ENCODE results near the gene SCARF2.

DNA sequence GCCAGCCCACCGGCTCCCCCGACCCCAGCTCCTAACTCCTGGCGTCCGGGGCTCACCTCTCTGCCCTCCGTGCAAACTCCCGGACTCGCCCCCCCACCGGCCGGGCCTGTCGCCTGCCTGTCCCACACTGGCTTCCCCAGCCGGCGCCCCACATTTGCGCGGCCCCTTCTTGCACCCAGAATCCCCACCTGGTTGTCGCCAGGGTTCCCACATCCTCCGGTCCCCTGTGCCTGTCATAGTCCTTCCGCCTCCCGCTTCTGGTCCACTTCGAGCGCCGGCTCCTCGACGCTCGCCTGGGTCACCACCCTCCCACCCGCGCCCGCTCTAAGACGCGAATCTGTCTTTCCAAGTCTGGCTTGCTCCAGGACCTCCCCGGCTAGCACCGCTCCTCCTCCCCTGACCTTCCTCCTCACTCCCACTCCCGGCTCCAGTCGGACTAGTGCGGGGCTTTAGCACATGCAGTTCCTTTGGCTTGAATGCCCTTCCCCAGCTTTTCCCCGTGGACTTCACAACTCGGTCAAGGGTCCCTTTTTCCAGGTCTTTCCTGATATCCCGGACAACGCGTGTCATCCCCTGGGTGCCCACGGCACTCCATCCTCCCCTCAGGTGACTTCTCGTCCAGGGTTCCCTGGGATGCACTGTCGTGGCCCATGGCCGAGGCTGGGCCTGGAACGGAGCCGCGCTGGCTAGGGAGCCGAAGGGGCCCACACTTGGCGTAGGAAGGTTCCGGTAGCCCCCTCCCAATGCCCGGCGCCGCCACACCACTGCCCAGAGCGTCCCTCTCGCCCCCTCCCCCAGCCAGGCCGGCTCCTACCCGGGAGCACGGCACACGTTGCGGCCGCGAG, 635 bp downstream of the SCARF2 start:
- TF ChIP-seq, protein P1, sequence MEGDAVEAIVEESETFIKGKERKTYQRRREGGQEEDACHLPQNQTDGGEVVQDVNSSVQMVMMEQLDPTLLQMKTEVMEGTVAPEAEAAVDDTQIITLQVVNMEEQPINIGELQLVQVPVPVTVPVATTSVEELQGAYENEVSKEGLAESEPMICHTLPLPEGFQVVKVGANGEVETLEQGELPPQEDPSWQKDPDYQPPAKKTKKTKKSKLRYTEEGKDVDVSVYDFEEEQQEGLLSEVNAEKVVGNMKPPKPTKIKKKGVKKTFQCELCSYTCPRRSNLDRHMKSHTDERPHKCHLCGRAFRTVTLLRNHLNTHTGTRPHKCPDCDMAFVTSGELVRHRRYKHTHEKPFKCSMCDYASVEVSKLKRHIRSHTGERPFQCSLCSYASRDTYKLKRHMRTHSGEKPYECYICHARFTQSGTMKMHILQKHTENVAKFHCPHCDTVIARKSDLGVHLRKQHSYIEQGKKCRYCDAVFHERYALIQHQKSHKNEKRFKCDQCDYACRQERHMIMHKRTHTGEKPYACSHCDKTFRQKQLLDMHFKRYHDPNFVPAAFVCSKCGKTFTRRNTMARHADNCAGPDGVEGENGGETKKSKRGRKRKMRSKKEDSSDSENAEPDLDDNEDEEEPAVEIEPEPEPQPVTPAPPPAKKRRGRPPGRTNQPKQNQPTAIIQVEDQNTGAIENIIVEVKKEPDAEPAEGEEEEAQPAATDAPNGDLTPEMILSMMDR (conservative IDR thresholded peaks at IDR 0.05 in 1 of 2, IDR thresholded peaks at IDR 0.05 in 1 of 2; ENCODE audit: low read depth in 1 of 2, low read length in 2 of 2) = no peak
- TF ChIP-seq EZH2 (IDR thresholded peaks at IDR 0.05; ENCODE audit: low read length, missing control alignments) = no peak
